Gastroesophageal sphincter (tissue), 4 donors: ENCODE measurements around the gene PCBP4. TPM values are rescaled to one million over a fixed set of nuclear protein-coding genes. Genes with fewer than 3 reads are reported as not detected.

ENCODE experiments used
- ATAC-seq: fragments of 150-250 bp; one replicate; pipeline ENCODE4 v1.9.1; 2016; ENCODE audit warnings: mild to moderate bottlenecking, moderate library complexity
- H3K27ac ChIP-seq, 4 donors: fragments of 200-600 bp; sonication (generic) in 3 of 4; 1 replicate in 3 of 4; 2 replicates in 1 of 4; pipeline ENCODE4 v1.5.1; 2016 to 2019
- H3K27me3 ChIP-seq: fragments of 200-600 bp; sonication (generic); one replicate; pipeline ENCODE4 v1.5.1; 2019
- H3K36me3 ChIP-seq, 2 donors: fragments of 200-600 bp; sonication (generic); one replicate each; pipeline ENCODE4 v1.5.1; 2019; ENCODE audit warnings: control low read depth in 1 of 2
- H3K4me1 ChIP-seq, 3 donors: fragments of 200-600 bp; sonication (generic); 1 replicate in 2 of 3; 2 replicates in 1 of 3; pipeline ENCODE4 v1.5.1; 2016 to 2019; ENCODE audit warnings: control low read depth in 2 of 3
- H3K4me3 ChIP-seq, 2 donors: fragments of 200-600 bp; sonication (generic); one replicate each; pipeline ENCODE4 v1.5.1; 2019; ENCODE audit warnings: mild to moderate bottlenecking in 1 of 2, moderate library complexity in 1 of 2
- H3K9me3 ChIP-seq, 3 donors: fragments of 200-600 bp; sonication (generic); one replicate each; pipeline ENCODE4 v1.5.1; 2017 to 2019; ENCODE audit warnings: control low read depth in 2 of 3
- EP300 ChIP-seq: sonication (generic); formaldehyde crosslinking; IDR thresholded peaks from one replicate; pipeline ENCODE4 v1.6.1; 2017; ENCODE audit warnings: antibody characterized with exemption, mild to moderate bottlenecking
- POLR2A ChIP-seq, 2 donors: fragments of 450-650 bp; IDR thresholded peaks; one replicate each; pipeline ENCODE4 v1.6.1; 2017; ENCODE audit warnings: antibody characterized with exemption in 2 of 2, mild to moderate bottlenecking in 2 of 2, moderate library complexity in 1 of 2
- POLR2AphosphoS5 ChIP-seq: sonication (generic); formaldehyde crosslinking; IDR thresholded peaks from one replicate; pipeline ENCODE4 v1.6.1; 2017; ENCODE audit warnings: antibody characterized with exemption
- WGBS, 2 donors: methylation state at CpG; one replicate each; pipeline ENCODE4 v1.1.5; 2018; ENCODE audit warnings: low coverage in 1 of 2; 5-methylcytosine and 5-hydroxymethylcytosine counted together
- total RNA-seq, 4 donors: library from RNA; depleted of rRNA; stranded (reverse); fragments of >200 nt; gene quantifications; one replicate each; pipeline ENCODE4 v1.1.0, GENCODE V29; 2016
- TF ChIP-seq, protein P1 (sequence below), 4 experiments: fragments of 200-600 bp in 2 of 4; fragments of 450-650 bp in 2 of 4; sonication (generic) in 1 of 4; IDR thresholded peaks; one replicate each; pipeline ENCODE4 v1.5.1; 2017 to 2019; ENCODE audit warnings: antibody characterized with exemption in 4 of 4, mild to moderate bottlenecking in 2 of 4, moderate library complexity in 2 of 4

Gene PCBP4
- total RNA-seq, 4 donors from 2014 or later = 80.7 to 335 (median 186) TPM

DNA sequence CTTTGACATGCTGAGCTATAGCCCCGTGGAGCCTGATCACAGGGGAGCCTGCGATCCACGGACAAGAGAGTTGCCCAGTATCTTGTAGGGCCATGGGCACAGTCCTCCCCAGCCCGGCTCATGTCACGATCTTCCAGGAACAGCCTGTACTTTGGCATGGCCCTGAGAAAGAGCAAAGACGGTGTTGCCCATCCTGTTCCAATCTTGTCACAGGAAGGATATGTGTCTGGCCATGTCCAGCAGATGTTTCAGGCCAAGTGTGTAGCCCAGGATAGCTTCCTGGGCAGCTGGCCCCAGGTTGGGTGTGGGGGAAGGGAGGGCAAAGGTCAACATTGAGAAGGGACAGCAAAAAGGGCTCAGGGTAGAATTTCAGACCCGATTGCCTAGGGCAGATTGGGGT lies 45.4 kb upstream of the PCBP4 start:
- no peak for ATAC-seq
- WGBS, 2 donors = 76% methylated on average over 2 of the region's 7 CpGs; no CpG with 5 or more reads in 1 of the 2 donors
- no peaks in the 10 kb centered on the region for H3K27me3 ChIP-seq
- H3K4me3 ChIP-seq = no peak overlapping the region
- H3K9me3 ChIP-seq = no peaks in the 10 kb centered on the region
- no peaks in the 10 kb centered on the region for H3K36me3 ChIP-seq
- no peak overlapping the region for H3K27ac ChIP-seq
- TF ChIP-seq, protein P1, sequence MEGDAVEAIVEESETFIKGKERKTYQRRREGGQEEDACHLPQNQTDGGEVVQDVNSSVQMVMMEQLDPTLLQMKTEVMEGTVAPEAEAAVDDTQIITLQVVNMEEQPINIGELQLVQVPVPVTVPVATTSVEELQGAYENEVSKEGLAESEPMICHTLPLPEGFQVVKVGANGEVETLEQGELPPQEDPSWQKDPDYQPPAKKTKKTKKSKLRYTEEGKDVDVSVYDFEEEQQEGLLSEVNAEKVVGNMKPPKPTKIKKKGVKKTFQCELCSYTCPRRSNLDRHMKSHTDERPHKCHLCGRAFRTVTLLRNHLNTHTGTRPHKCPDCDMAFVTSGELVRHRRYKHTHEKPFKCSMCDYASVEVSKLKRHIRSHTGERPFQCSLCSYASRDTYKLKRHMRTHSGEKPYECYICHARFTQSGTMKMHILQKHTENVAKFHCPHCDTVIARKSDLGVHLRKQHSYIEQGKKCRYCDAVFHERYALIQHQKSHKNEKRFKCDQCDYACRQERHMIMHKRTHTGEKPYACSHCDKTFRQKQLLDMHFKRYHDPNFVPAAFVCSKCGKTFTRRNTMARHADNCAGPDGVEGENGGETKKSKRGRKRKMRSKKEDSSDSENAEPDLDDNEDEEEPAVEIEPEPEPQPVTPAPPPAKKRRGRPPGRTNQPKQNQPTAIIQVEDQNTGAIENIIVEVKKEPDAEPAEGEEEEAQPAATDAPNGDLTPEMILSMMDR (IDR thresholded peaks at IDR 0.05) = no peak
- no peak for TF ChIP-seq POLR2A (IDR thresholded peaks at IDR 0.05)
- no peak for TF ChIP-seq POLR2AphosphoS5
- TF ChIP-seq EP300 = no peak
- H3K4me1 ChIP-seq = peaks cover 0 to 21% (median 0%) of the 10 kb centered on the region in 3 donors

DNA sequence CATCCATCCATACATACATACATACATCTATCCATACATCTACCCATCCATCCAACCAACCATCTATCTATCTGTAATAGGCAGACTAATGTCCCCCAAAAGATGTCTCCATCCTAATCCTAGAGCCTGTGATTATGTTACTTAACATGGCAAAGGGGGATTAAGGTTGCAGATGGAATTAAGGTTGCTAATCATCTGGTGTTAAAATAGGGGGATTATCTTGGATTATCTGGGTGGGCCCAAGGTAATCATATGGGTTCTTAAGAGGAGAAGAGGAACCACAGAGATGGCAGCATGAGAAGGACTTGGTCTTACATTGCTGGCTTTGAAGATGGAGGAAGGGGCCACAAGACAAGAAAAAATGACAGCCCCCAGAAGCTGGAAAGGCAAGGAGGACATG lies 43.2 kb upstream of the PCBP4 start:
- no peaks in the 10 kb centered on the region for H3K36me3 ChIP-seq
- no peaks in the 10 kb centered on the region for H3K9me3 ChIP-seq
- TF ChIP-seq, protein P1 (IDR thresholded peaks at IDR 0.05) = no peak
- TF ChIP-seq POLR2AphosphoS5 = no peak
- no peak for TF ChIP-seq POLR2A (IDR thresholded peaks at IDR 0.05)
- TF ChIP-seq EP300 = no peak
- no peak overlapping the region for H3K27ac ChIP-seq
- peaks cover 0 to 18% (median 9%) of the 10 kb centered on the region in 3 donors for H3K4me1 ChIP-seq
- H3K27me3 ChIP-seq = no peaks in the 10 kb centered on the region
- ATAC-seq = no peak
- H3K4me3 ChIP-seq = no peak overlapping the region

DNA sequence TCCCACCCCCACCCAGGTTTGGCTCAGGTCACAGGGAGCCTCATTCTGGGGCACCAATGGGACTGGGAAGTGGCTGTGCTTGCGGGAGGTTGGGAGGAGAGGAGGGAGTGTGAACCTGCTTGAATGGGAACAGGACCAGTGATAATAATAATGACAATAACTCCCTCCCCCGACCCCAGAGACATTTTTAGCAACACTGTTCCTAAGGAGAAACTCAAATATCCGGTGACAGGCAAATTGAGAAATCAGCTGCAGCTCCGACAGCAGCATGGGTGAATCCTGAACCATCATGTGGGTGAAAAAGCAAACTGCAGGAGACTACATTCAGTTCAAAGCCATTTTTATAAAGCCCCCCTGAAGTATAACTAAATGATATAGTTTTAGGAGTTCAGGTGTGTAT lies 40.0 kb upstream of the PCBP4 start:
- Histone ChIP-seq H3K4me3 (no peak overlapping the region), H3K27ac (no peak overlapping the region), H3K4me1 (peaks cover 0 to 29% (median 12%) of the 10 kb centered on the region in 3 donors), H3K27me3 (no peaks in the 10 kb centered on the region), H3K36me3 (no peaks in the 10 kb centered on the region), H3K9me3 (no peaks in the 10 kb centered on the region)
- no peak for ATAC-seq
- TF ChIP-seq POLR2A (IDR thresholded peaks at IDR 0.05) (no peak), EP300 (no peak), POLR2AphosphoS5 (no peak)
- TF ChIP-seq, protein P1 (IDR thresholded peaks at IDR 0.05) = no peak
- 67 to 80% methylated on average over 3 of the region's 4 CpGs for WGBS, 2 donors

DNA sequence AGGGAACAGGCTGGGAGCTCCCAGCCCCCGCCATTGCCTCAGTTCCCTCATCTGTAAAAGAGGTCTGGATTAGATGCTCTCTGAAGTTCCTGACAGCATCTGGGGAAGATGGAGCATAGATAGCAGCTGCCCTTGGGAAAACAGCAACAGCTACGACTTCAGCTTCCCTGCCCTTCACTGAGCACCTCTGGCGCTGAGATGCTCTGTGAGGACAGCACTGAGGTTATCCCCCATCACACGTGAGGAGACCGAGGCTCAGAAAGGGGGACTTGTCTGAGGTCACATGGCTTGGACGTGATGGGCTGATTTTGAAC lies 39.5 kb upstream of the PCBP4 start:
- Histone ChIP-seq H3K9me3 (no peaks in the 10 kb centered on the region), H3K4me1 (peaks cover 0 to 31% (median 12%) of the 10 kb centered on the region in 3 donors), H3K4me3 (no peak overlapping the region), H3K27ac (no peak overlapping the region), H3K27me3 (no peaks in the 10 kb centered on the region), H3K36me3 (no peaks in the 10 kb centered on the region)
- no peak for TF ChIP-seq EP300
- TF ChIP-seq, protein P1 (IDR thresholded peaks at IDR 0.05) = no peak
- no peak for TF ChIP-seq POLR2A (IDR thresholded peaks at IDR 0.05)
- no peak for TF ChIP-seq POLR2AphosphoS5
- no peak for ATAC-seq
- 20% methylated on average over 1 of the region's 6 CpGs; no CpG with 5 or more reads in 1 of the 2 donors for WGBS, 2 donors

DNA sequence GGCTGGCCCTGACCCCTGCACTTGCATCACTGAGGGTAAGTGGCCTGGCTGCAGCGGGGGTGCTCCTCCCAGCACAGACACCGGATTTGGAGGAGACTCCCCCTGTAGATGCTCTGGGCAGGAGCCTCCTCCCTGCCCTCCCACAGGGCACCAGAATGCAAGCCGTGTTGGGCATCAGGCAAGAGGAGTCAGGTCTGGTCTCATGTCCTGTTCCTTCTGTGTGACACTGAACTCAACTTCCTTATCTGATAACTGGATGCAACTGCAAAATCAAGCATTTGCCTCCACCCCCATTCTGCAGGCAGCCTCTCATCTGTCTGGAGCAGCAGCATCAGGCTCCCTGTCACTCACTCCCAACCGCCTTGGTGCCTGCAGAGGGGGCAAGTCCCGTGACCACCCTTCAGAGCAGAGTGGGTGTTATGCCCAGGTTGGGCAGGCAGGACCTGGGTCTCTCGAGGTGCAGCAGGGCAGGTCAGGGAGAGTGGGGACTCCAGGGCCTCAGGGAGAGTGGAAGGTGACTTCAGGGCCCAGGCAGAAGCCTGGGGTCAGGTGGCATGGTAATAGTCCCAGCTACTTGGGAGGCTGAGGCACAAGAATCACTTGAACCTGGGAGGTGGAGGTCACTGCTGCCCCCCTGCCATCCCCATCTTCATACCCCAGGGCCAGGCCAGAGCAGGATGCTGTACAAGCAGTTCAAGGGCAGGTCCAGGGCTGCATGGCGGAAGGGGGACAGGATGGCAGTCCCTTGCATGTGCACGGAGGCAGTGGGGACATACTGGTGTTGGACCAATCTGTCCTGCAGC lies 39.0 kb upstream of the PCBP4 start:
- TF ChIP-seq POLR2AphosphoS5 (no peak), EP300 (no peak), POLR2A (IDR thresholded peaks at IDR 0.05) (no peak)
- TF ChIP-seq, protein P1 (IDR thresholded peaks at IDR 0.05) = no peak
- no peak for ATAC-seq
- Histone ChIP-seq H3K9me3 (no peaks in the 10 kb centered on the region), H3K27me3 (no peaks in the 10 kb centered on the region), H3K4me1 (peaks cover 0 to 36% (median 12%) of the 10 kb centered on the region in 3 donors), H3K27ac (peak overlapping the region in 1 of 4 donors; percentile 49), H3K36me3 (no peaks in the 10 kb centered on the region), H3K4me3 (no peak overlapping the region)
- 10% methylated on average over 2 of the region's 8 CpGs for WGBS, 2 donors
